Measurements from ENCODE around the gene ZNHIT2.
A peak's percentile ranks its signal among the peaks of the same experiment; 100 is the strongest.

The ZNHIT2 gene

GRCh38 chr11:65134240-65134951, 16.9 kb upstream of the ZNHIT2 start, which contains the start of gene SYVN1:
Gene SYVN1 (minus strand): TSS chr11:65134519. CDS start chr11:65133601, 918 bp downstream.
- peak; percentile 84 to 85 (median 84) for DNase-seq (ENCODE audit: low read depth in 3 of 3)

DNA sequence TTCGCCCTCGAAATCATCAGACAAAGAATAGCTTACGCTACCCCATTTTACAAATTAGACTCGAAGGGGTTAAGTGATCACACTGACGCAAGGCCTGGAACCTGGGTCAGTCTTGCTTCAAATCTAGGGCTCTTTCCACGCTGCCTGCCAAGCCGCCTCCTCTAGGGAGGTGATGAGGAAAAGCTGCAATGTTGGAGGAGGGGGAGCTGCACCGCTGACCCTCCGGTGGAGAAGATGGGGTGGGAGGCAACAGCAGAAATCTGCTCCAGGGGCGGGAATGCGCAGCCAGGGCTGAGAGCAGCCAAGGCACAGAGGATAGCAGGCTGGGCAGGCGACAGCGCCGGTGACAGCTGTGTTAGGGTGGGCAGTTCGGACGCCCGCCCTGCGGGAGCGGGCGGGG, 16.2 kb upstream of the ZNHIT2 start:
- DNase-seq (ENCODE audit: low read depth in 3 of 3), result no peak

DNA sequence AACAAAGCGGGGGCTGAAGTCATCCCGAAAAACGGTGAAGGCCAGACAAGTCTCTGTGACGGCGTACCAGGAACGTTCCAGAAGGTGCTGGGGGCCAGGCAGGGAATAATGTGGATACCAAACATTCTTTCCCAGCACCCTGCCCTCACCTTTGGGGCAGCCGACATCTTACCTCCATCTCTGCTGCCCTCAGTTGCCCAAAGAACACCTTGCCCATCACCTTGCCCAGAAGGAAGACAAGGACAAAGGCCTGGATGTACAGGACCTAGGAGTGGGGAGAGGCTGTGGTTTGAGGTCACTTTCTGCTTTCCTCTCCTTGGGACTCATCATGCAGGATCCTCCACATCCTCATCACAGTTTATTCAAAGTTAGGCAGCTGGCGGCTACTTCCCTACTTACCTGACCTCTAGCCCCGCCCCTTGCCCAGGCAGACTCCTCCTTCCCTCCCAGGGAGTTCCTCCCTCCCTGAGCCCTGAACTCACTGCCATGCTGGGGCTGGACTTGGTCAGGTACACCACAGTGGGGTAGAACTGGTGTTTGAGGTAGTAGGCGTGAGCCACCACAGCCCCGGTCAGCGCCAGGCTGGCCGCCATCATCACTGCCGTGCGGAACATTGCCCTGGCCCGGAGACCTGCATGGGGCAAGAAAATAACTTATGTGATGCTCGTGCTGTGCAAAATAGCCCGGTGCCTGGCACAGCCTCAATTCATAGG, 15.6 kb upstream of the ZNHIT2 start:
- DNase-seq (ENCODE audit: low read depth in 3 of 3), result no peak

- no peak for DNase-seq (ENCODE audit: low read depth in 3 of 3)
Measured at GRCh38 chr11:65132238-65132987, 14.9 kb upstream of the ZNHIT2 start.

DNA sequence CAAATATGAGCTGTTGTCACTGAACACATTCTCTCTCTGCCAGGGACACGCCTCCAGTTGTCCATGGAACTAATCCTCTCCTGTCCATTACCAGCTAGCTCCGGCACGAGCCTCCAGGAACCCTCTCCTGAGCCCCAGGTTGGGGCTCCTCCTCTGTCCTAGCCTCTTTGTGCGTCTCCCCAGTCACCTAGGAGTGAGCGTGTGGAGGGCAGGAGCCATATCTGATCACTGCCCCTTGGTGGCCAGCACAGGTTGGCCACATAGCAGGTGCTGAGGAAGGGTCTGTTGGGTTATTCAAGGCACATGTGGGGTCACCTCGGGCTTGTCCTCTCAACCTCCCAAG, 14.4 kb upstream of the ZNHIT2 start:
- DNase-seq (ENCODE audit: low read depth in 3 of 3), result no peak

DNA sequence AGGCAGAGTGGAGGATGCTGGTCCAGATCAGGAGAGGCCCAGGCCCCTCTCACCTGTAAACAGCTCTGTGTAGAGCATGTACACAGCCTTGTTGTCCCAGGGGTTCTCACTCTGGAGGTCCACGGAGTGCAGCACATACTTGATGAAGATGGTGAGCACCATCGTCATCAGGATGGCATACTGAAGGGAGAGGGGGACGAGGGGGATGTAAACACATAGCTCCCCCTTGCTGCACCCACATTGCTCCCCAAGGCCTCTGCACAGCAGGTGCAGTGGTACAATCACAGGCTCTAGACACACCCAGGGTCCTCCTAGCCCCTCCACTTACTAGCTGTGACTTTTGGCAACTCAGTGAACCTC, 13.9 kb upstream of the ZNHIT2 start:
- DNase-seq (ENCODE audit: low read depth in 3 of 3), result no peak

GRCh38 chr11:65130631-65131416, 13.3 kb upstream of the ZNHIT2 start:
- DNase-seq (ENCODE audit: low read depth in 3 of 3), result no peak

DNA sequence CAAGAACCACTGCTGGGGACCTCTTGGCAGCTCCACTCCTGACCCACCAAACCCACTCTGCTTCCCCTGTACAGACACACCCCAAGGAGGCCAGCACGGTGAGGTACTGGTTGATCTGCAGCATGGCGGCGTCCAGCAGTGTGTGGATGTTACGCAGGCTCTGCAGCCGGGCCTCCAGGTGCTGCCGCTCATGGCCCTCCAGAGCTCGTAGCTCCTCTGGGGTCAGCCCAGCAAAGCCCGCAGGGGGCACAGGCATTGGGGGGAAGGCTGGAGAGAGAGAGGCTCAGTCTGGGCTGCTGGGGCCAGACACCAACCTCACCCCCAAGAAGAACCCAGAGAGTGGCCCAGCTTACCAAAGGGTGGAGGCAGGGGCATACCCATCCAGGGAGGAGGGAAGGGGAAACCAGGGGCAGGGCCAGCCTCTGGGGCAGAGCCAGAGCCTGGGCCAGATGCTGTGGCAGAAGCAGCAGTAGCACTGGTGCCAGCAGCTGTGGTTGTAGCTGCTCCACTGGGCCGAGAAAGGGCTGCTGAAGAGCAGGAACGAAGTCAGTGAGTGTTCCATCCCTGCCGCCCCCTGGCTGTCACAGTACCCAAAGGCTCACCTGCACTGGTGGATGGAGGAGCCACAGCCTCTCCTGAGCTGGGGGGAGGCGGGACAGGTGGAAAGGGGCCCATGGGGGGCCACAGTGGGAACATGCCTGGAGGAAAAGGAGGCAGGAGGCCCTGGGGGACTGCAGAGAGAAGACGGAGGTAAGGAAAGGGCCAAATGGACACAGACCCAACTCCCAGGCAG, 12.3 kb upstream of the ZNHIT2 start:
- no peak for DNase-seq (ENCODE audit: low read depth in 3 of 3)

DNA sequence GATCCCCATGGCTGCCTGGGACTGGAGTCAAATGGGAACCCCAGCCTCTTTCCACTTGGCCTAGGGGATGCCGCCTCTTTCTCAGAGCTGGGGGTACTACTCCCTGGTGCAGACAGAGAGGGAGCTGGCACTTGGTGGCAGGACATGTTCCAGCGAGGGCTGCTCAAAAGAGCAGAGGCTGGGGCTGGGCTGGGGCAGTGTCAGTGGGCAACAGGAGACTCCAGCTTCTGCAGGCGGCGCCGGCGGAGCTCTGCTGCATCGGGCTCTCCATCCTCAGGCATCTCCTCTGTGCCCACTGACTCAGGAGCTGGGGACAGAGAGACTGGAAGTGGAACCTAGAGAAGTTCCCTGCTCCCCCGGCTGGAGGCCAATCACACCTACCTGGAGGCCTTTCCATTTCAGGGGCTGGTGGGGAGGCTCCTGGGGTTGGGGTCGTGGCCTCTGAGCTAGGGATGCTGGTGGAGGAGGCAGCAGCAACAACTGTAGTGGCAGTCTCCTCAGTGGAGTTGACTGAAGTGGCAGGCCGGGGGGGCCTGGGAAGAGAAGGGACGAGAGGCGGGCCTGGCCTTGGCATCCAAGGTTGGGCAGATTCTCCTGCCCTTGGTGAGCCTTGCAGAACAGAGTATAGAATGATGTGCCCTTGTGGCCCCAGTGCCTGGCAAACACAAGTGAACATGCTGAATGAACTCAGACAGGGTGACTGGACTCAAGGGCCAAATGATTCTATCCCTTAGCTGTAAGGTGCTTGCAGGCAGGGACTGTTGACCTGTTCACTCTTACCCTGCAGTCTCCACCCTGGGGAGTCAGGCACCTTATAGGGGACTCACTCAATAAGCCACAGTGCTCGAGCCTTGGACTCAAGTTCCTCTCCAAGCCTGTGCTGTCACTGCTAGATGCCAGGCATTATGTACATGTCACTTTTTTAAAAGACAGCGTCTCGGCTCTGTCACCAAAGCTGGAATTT, 11.0 kb upstream of the ZNHIT2 start:
- no peak for DNase-seq (ENCODE audit: low read depth in 3 of 3)

- DNase-seq (ENCODE audit: low read depth in 3 of 3), result no peak
Measured at GRCh38 chr11:65127473-65128181, 10.1 kb upstream of the ZNHIT2 start.

DNA sequence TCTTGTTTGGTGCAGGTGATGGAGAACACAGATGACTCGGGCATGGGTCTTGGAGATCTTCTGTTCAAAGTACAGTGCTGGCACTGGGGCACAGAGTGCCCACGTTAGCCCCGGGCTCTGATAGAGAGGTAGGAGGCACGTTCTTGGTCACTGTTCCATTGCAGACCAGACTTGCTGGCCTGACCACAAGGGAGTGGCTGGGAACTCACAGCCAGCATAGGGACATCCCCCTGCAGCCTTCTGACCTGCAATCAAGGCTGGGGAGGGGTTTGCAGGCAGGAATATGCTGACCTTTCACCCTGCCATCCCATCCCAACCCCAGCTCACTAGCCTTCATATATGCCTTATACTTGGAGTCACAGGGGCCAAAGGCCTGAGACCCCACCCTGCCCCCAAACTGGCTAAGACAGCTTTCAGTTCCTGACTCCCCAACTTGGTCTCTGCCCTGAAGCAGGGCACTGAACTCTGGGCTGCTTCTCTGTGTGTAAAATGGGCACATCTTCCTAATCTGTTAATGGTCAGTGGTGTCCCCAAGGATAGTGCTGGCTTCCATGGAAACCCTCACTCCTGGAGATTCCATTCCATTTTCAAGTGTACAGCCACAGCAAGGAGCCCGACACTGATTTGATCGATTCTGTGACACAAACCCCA, 9.2 kb upstream of the ZNHIT2 start:
- DNase-seq (ENCODE audit: low read depth in 3 of 3), result no peak

DNA sequence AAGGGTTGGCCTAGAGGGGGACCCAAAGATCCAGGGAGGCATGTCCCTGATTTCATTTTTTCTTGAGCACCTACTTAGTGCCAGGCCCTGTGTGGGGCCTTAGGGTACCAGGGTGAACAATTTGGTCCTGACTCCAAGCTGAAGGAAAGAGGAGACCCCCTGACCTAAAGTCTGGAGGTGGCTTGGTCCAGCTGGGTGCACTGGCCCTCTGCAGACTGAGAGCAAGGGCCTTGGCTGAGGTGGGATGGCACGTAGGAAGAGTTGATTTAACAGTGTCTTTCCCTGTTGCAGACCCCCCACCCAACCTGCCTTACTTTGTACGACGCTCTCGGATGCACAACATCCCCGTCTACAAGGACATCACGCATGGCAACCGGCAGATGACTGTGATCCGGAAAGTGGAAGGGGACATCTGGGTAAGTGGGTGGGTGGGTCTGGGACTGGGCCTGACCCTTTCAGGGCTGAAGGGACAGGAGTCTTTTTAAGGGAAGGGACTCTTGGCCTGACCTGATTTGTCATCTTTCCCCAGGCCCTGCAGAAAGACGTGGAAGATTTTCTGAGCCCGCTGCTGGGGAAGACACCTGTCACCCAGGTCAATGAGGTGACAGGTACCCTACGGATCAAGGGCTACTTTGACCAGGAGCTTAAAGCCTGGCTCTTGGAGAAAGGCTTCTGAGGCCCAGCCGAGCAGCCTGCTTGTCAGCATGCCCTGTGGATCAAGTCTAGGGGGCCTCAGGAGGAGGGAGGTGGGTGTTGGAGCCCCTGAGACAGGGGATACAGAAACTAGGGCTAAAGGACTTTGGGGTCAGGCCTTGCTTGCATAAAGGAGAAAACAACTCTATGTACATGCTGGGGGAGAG, 7.9 kb upstream of the ZNHIT2 start:
- no peak for DNase-seq (ENCODE audit: low read depth in 3 of 3)

GRCh38 chr11:65124480-65125196, 7.1 kb upstream of the ZNHIT2 start:
- no peak for DNase-seq (ENCODE audit: low read depth in 3 of 3)

DNA sequence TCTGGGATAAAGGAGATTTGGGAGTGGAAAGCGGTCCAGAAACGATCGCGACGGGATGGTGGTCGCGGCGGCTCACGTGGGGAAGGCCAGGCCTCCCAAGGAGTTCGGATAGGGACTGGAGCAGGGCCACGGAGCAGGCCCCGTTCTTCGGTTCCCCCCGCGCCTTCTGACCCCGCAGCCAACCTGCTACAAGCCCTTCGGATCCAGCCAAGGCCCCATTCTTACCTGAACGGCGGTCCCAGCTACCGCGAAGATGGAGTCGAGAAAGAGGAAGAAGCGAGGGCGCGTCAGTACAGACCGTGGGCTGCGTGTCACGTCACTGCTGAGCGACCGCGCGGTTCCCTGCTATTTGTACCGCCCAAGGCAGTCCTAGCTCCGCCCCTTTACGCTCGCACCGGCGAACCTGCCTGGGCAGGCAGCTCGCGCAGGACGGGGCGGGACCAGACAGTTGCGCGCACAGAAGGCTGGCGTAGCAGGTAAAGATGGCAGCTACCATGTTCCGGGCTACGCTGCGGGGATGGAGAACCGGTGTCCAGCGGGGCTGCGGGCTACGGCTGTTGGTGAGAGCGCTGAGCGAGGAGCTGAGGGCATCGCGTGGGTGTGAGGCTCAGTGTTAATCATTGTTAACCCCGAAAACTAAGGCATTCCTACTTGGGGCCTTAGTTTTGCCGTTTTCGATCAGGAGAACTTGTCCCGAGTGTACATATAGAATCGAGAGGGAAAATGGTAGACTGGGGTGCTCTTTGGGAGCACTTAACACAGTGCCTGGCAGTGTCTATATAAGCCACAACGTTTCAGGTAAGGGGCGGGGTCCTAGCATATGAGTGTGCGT, 4.6 kb upstream of the ZNHIT2 start, which contains the start of the genes FAU and MRPL49:
TSS of gene FAU (minus strand) at position 270 of the 832 bp plus-strand sequence. CDS start 321 bp downstream, outside the sequence.
TSS of gene MRPL49 (plus strand) at position 457 of the 832 bp plus-strand sequence. CDS start at position 483, 26 bp downstream.
- DNase-seq (ENCODE audit: low read depth in 3 of 3), result peak; percentile 92 to 98 (median 97)

GRCh38 chr11:65121447-65121864, 4.0 kb upstream of the ZNHIT2 start:
- DNase-seq (ENCODE audit: low read depth in 3 of 3), result no peak

DNA sequence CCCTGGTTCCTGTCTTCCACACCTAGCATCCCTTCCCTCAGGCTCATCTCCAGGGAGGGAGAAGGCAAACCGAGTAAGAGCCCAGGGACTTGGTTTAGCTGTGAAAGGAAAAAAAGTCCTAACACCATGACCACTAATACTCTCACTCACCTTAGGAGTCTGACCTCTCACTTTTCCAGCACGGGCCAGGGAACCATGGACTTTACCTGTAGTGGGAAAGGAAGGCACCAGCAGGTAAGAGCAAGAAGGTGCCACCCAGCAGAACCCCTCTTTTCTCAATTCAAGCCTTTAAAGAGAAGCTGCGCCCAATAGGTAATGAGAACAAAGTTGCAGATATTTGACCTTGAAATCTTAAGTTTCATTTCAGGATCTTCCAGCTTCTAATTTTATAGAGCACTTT, 3.3 kb upstream of the ZNHIT2 start:
- no peak for DNase-seq (ENCODE audit: low read depth in 3 of 3)
